Lower leg skin (tissue), 4 donors: ENCODE results near the gene TSHZ2. TPM values are rescaled to one million over a fixed set of nuclear protein-coding genes. Genes with fewer than 3 reads are reported as not detected.

Experiments
- DNase-seq, 2 donors: peaks; one replicate each; pipeline ENCODE4 v3.0.0-alpha.2; 2019; ENCODE audit warnings: low spot score in 2 of 2
- H3K4me3 ChIP-seq: fragments of 200-600 bp; sonication (generic); 2 replicates; pipeline ENCODE4 v1.5.1; 2017; ENCODE audit warnings: mild to moderate bottlenecking, low read depth; ENCODE audit not compliant: poor library complexity, severe bottlenecking
- POLR2A ChIP-seq, 2 donors: fragments of 450-650 bp; IDR thresholded peaks; one replicate each; pipeline ENCODE4 v1.6.1; 2016 to 2017; ENCODE audit warnings: antibody characterized with exemption in 2 of 2, mild to moderate bottlenecking in 1 of 2, moderate library complexity in 1 of 2
- WGBS, 2 donors: methylation state at CpG; one replicate each; pipeline ENCODE4 v1.1.5; 2018; 5-methylcytosine and 5-hydroxymethylcytosine counted together
- intact Hi-C: fragments of 100-400 bp; cut with DNase I; formaldehyde crosslinking; loops from one replicate; pipeline ENCODE4 v1.15.0; 2023; ENCODE audit warnings: low total_unique reads
- total RNA-seq, 4 donors: library from RNA; depleted of rRNA; stranded (reverse); fragments of >200 nt; gene quantifications; one replicate each; pipeline ENCODE4 v1.1.0, GENCODE V29; 2016
- TF ChIP-seq, protein P1 (sequence below), 3 donors: fragments of 450-650 bp; IDR thresholded peaks; one replicate each; pipeline ENCODE4 v1.5.1; 2016; ENCODE audit warnings: antibody characterized with exemption in 3 of 3, mild to moderate bottlenecking in 3 of 3, moderate library complexity in 2 of 3

The TSHZ2 gene
- total RNA-seq, 4 donors from 2014 or later, result 8.1 to 25.7 (median 10.5) TPM

DNA sequence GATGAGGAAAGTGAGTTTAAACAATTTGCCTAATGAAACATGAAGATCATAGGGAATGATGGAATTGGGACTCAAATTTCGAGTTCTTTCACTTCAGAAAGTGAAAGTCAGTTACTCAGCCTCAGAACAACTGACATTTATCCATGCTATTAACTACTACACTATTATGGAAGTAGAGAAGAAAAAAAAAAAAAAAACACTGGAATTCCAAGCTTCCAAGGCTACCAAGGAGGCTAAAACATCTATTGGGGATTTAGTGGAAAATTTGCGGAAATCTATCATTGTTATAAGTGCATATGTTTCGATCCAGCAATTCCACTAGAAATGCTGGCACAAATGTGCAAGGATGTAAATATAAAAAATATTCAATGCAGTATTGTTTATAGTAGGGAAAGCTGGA is 70.4 kb downstream of the TSHZ2 start:
- DNase-seq, result no peak
- no peak for TF ChIP-seq POLR2A (IDR thresholded peaks at IDR 0.05)
- WGBS, 2 donors, result 63 to 67% methylated on average over 3 of the region's 3 CpGs
- no peak overlapping the region for H3K4me3 ChIP-seq
- intact Hi-C loops, result no loop called here

DNA sequence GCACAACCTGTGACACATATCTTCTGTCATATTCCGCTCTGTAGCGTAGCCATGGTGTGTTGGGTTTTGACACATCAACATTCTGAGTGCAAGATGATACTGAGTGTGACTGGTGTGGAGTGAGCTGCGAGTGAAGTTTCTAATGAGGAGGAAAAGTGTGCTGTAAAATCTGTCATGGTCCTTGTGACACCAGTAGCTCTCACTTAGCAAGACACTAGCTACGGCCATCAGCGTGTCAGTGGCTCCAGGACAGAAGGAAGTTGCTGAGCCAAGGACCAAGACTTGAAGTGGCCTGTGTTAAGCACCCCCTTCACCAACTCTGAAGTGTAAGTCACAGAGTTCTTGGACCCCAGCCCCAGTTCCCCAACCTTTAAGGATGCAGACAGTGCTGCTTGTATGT is 72.1 kb downstream of the TSHZ2 start:
- 95 to 96% methylated on average over 5 of the region's 5 CpGs for WGBS, 2 donors
- intact Hi-C loops, result no loop called here
- TF ChIP-seq, protein P1, sequence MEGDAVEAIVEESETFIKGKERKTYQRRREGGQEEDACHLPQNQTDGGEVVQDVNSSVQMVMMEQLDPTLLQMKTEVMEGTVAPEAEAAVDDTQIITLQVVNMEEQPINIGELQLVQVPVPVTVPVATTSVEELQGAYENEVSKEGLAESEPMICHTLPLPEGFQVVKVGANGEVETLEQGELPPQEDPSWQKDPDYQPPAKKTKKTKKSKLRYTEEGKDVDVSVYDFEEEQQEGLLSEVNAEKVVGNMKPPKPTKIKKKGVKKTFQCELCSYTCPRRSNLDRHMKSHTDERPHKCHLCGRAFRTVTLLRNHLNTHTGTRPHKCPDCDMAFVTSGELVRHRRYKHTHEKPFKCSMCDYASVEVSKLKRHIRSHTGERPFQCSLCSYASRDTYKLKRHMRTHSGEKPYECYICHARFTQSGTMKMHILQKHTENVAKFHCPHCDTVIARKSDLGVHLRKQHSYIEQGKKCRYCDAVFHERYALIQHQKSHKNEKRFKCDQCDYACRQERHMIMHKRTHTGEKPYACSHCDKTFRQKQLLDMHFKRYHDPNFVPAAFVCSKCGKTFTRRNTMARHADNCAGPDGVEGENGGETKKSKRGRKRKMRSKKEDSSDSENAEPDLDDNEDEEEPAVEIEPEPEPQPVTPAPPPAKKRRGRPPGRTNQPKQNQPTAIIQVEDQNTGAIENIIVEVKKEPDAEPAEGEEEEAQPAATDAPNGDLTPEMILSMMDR (IDR thresholded peaks at IDR 0.05), result no peak
- no peak for TF ChIP-seq POLR2A (IDR thresholded peaks at IDR 0.05)
- no peak overlapping the region for H3K4me3 ChIP-seq
- DNase-seq, result no peak

DNA sequence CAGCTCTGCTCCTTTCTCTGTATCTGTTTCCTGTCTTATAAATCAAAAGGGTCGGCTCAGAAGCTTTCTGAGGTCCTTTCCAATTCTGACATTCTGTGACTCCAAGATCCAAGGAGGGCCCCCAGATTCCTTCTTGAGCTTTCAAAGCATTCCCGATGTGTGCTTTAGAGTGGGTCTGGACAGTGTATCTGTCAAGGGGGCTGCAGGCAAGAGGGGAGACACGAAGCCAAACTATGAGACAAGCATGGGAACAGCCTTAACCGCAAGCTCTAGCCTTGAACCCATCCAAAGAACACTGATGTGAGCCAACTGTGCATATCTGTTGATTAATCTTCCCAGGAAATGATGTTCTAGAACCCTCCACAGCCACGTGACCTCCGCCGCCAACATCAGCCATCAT is 73.8 kb downstream of the TSHZ2 start:
- DNase-seq, result no peak
- TF ChIP-seq, protein P1 (IDR thresholded peaks at IDR 0.05), result no peak
- TF ChIP-seq POLR2A (IDR thresholded peaks at IDR 0.05), result no peak
- intact Hi-C loops, result no loop called here
- 71 to 84% methylated on average over 7 of the region's 7 CpGs for WGBS, 2 donors
- H3K4me3 ChIP-seq, result no peak overlapping the region

DNA sequence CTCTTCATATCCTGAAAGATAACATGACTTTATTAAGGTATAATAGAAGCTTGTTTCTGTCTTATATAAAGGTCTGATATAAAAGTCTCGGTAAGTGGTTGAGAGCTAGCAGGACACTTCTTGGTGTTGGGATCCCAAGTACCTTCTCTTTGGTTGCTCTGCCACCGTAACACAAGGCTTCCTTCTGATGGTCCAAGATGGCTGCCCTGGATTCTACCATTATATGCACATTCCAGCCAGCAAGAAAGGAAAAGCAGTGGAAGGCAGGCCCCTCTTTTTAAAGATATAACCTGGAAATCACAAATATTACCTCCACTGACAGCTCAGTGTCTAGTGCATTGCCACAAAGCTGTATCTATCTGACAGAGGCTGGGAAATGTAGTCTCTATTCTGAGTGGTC is 75.0 kb downstream of the TSHZ2 start:
- no peak for DNase-seq
- 98 to 100% methylated on average over 2 of the region's 2 CpGs for WGBS, 2 donors
- intact Hi-C loops, result no loop called here
- no peak overlapping the region for H3K4me3 ChIP-seq
- TF ChIP-seq, protein P1 (IDR thresholded peaks at IDR 0.05), result no peak
- no peak for TF ChIP-seq POLR2A (IDR thresholded peaks at IDR 0.05)

DNA sequence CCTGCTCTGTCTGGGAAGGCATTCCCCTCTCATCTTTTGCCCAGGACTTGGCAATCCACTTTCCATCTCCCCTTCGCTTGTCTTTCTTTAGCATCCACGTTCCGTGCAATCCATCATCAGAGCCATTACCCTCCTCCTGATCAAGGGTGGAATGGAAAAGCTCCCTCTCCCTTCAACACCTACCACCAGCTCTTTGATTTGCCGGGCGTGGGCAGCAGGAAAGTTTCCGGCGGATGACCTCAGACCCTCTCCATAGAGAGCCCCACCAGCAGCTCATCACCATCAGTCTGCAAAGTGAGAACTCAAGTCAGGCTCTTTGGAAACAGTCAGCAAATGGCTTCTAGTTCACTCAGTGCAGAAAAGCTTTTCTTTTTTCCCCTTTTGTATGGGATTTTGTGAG is 76.2 kb downstream of the TSHZ2 start:
- no peak for TF ChIP-seq POLR2A (IDR thresholded peaks at IDR 0.05)
- TF ChIP-seq, protein P1 (IDR thresholded peaks at IDR 0.05), result no peak
- DNase-seq, result no peak
- no peak overlapping the region for H3K4me3 ChIP-seq
- 69 to 80% methylated on average over 7 of the region's 7 CpGs for WGBS, 2 donors
- intact Hi-C loops, result no loop called here

DNA sequence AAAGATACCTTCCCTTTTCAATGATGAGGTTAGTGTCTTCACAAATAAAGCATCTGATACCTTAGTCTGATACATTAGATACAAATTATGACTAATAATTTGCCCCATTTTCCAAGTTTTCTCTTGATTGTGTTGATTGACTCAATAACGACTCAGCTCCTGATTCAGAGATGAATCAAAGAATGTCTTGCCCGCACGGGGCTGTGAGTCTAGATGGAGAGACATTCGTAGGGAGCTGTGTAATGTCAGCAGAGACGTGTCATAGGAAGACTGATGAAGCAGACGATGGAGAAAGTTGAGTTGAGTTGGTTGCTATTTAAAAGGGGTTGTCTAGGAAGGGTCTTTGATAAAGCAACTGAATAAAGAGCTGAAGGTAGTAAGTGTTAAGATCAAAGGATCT is 78.2 kb downstream of the TSHZ2 start:
- DNase-seq, result no peak
- no peak overlapping the region for H3K4me3 ChIP-seq
- intact Hi-C loops, result no loop called here
- TF ChIP-seq, protein P1 (IDR thresholded peaks at IDR 0.05), result no peak
- no peak for TF ChIP-seq POLR2A (IDR thresholded peaks at IDR 0.05)
- 68 to 78% methylated on average over 6 of the region's 6 CpGs for WGBS, 2 donors
